NCI-H460 (cell line): Measurements from ENCODE around the gene DPP6. TPM values are rescaled to one million over a fixed set of nuclear protein-coding genes. Genes with fewer than 3 reads are reported as not detected.

ENCODE experiments used
- DNase-seq: peaks from one replicate; pipeline ENCODE4 v3.0.0-alpha.2; 2016; ENCODE audit warnings: low read depth; ENCODE audit errors: extremely low read depth
- total RNA-seq: library from RNA; depleted of rRNA; stranded (reverse); fragments of >200 nt; shearing (Covaris generic); gene quantifications from 2 replicates; pipeline ENCODE4 v1.2.3, GENCODE V29; 2014

DPP6 gene
- total RNA-seq, 1 experiment from 2014 or later: not detected

GRCh38 chr7:154738216-154738615 lies 686.0 kb downstream of the DPP6 start:
- no peak for DNase-seq

GRCh38 chr7:154741131-154741530 lies 688.9 kb downstream of the DPP6 start:
- DNase-seq: no peak

GRCh38 chr7:154743206-154743605 lies 691.0 kb downstream of the DPP6 start:
- DNase-seq: no peak

GRCh38 chr7:154744256-154744860 lies 692.2 kb downstream of the DPP6 start:
- DNase-seq: peak; percentile 9

GRCh38 chr7:154744861-154745258 lies 692.7 kb downstream of the DPP6 start:
- no peak for DNase-seq

- DNase-seq: no peak
These were observed 694.6 kb downstream of the DPP6 start for GRCh38 chr7:154746571-154747360.

GRCh38 chr7:154748089-154748786 lies 696.0 kb downstream of the DPP6 start:
- DNase-seq: no peak

GRCh38 chr7:154750353-154750801 lies 698.2 kb downstream of the DPP6 start:
- DNase-seq: no peak

GRCh38 chr7:154753226-154753625 lies 701.0 kb downstream of the DPP6 start:
- no peak for DNase-seq

- DNase-seq: no peak
These were observed 705.6 kb downstream of the DPP6 start for GRCh38 chr7:154757756-154758155.

- no peak for DNase-seq
These were observed 707.8 kb downstream of the DPP6 start for GRCh38 chr7:154759989-154760388.

GRCh38 chr7:154765118-154765517 lies 712.9 kb downstream of the DPP6 start:
- DNase-seq: no peak

GRCh38 chr7:154767142-154767541 lies 714.9 kb downstream of the DPP6 start:
- DNase-seq: no peak

GRCh38 chr7:154767821-154768415 lies 715.7 kb downstream of the DPP6 start:
- DNase-seq: no peak

- no peak for DNase-seq
These were observed 716.8 kb downstream of the DPP6 start for GRCh38 chr7:154769001-154769400.

GRCh38 chr7:154769527-154769926 lies 717.3 kb downstream of the DPP6 start:
- no peak for DNase-seq

GRCh38 chr7:154770361-154770760 lies 718.2 kb downstream of the DPP6 start:
- no peak for DNase-seq

- DNase-seq: no peak
These were observed 718.8 kb downstream of the DPP6 start for GRCh38 chr7:154770962-154771361.

- DNase-seq: no peak
These were observed 722.2 kb downstream of the DPP6 start for GRCh38 chr7:154774303-154774969.

- DNase-seq: no peak
These were observed 723.5 kb downstream of the DPP6 start for GRCh38 chr7:154775681-154776080.

GRCh38 chr7:154776350-154776749 lies 724.2 kb downstream of the DPP6 start:
- DNase-seq: no peak
